ENCODE results near the gene WDR18. TPM values are rescaled to one million over a fixed set of nuclear protein-coding genes. Genes with fewer than 3 reads are reported as not detected.

Gene WDR18
- total and polyA plus RNA-seq, 2 of the 4 experiments (the other 2 are of a cell fraction), result 37.1 to 56.9 TPM

DNA sequence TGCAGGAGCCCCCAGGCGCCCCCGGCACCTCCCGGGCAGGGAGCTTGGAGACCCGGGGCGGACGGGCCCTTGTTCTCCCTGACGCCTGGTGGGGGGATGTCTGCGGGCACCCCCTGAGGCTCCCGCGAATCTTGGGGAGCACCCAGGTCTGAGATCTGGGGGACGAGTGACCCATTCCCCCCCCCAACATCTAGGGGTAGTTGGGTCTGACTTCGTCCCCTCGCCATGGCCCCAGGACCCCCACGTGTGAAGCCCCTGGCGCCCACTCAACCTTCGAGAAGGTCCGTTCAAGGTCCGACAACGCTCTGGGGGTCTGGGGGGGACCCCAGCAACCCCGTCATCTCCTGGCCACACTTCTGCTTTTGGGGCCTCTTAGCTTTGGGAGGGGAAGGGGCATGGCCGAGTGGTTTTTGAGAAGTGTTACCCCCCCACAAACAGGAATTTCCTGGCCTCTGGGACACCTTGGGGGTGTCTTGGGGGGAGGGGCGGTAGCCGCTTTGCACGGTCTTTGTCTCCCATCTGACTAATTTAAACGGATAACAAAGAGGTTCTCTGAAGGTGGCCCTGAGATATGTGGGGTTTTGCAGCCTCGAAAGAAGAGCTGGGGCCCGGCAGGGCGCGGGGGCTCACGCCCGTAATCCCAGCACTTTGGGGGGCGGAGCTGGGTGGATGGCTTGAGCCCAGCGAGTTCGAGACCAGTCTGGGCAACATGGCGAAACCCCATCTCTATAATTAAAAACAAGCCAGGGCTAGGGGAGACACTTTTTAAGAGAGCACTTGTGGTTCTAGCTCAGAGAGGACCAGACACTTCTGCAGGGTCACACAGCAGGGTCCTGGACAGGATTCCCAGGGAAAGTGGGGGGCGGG, 42.9 kb downstream of the WDR18 start:
- H2AK5ac ChIP-seq (ENCODE audit: low read depth, low read length), result peak overlapping the region; percentile 89
- H4K20me1 ChIP-seq (ENCODE audit: insufficient read depth, low read length), result peaks cover 52% of the 10 kb centered on the region
- BruUV-seq (replicated peaks), result TSS peak; percentile 96
- POLR2A ChIA-PET (ENCODE audit: unreplicated experiment), result interaction anchor here (0.6 to 1.5 kb wide), 7 partner anchors 8 to 112 kb away, joined by 3 to 10 read pairs (median 3); partner anchors contain the start of gene ABCA7
- H4K91ac ChIP-seq (ENCODE audit: insufficient read depth, low read depth, low read length), result peak overlapping the region; percentile 95
- peak overlapping the region; percentile 97 for H3K4ac ChIP-seq (ENCODE audit: low read depth, low read length)
- CTCF ChIA-PET, result no interaction called here
- peak overlapping the region; percentile 93 for H3K4me3 ChIP-seq (ENCODE audit: insufficient read depth, low read depth, low read length)
- H3K9me3 ChIP-seq (ENCODE audit: control insufficient read depth, insufficient read depth, low read length), result no peaks in the 10 kb centered on the region
- intact Hi-C loops (cut with micrococcal nuclease) (loop anchor here (5.0 kb wide), 1 partner anchor 75 kb away; the partner anchor contains the start of gene GPX4), in situ Hi-C loops (cut with MboI; ENCODE audit: low sequenced_read_pairs) (no loop called here), dilution Hi-C loops (cut with HindIII; ENCODE audit: low sequenced_read_pairs, unreplicated experiment) (no loop called here)
- H3K9ac ChIP-seq (ENCODE audit: low read depth, low read length), result peak overlapping the region; percentile 98
- H3K79me1 ChIP-seq (ENCODE audit: low read depth in 1 of 2, low read length in 2 of 2), result peaks cover 0 to 22% of the 10 kb centered on the region in 2 experiments; a peak in 3 of 4 replicates
- peak overlapping the region; percentile 97 for H3K56ac ChIP-seq (ENCODE audit: extremely low read depth, insufficient read depth, low read length)
- peak overlapping the region; percentile 30; the same call in 1 of the 3 replicates for H2BK15ac ChIP-seq (ENCODE audit: low read depth, low read length)
- H2BK5ac ChIP-seq (ENCODE audit: low read depth, low read length, poor library complexity, severe bottlenecking), result peak overlapping the region; percentile 81
- peak; percentile 0; the same call in 1 of the 2 replicates for ATAC-seq (ENCODE audit: low read depth)
- DNase-seq, result no peak
- H2BK20ac ChIP-seq (ENCODE audit: low read depth, low read length), result no peak overlapping the region
- H2AFZ ChIP-seq (replicated peaks; ENCODE audit: low read length, poor library complexity), result peak overlapping the region; percentile 93
- H4K5ac ChIP-seq (ENCODE audit: low read depth, low read length), result peak overlapping the region; percentile 58
- peak overlapping the region; percentile 97 for H3K14ac ChIP-seq (replicated peaks; ENCODE audit: low read depth, low read length)
- peak overlapping the region; percentile 95 for H3K23ac ChIP-seq (ENCODE audit: low read depth, low read length)
- H4K8ac ChIP-seq (ENCODE audit: low read depth in 2 of 2, low read length in 2 of 2), result peak overlapping the region; percentile 92 to 100
- H3K4me2 ChIP-seq (ENCODE audit: low read depth, low read length), result peak overlapping the region; percentile 92
- H2BK120ac ChIP-seq (ENCODE audit: low read depth, low read length), result peak overlapping the region; percentile 74
- peaks cover 16% of the 10 kb centered on the region for H3K4me1 ChIP-seq (ENCODE audit: control insufficient read depth, insufficient read depth, low read length)
- peaks cover 23% of the 10 kb centered on the region for H3K36me3 ChIP-seq (ENCODE audit: control insufficient read depth, insufficient read depth, low read length)
- peak overlapping the region; percentile 100 for H2AK9ac ChIP-seq (replicated peaks; ENCODE audit: low read depth, low read length, poor library complexity)
- H3K27ac ChIP-seq (ENCODE audit: insufficient read depth, low read length), result peak overlapping the region; percentile 99
- peak overlapping the region; percentile 88 for H3K18ac ChIP-seq (ENCODE audit: low read depth, low read length)
- no peaks in the 10 kb centered on the region for H3K27me3 ChIP-seq (ENCODE audit: control insufficient read depth, insufficient read depth, low read length)
- no CpG with 5 or more reads among the region's 36 CpGs for WGBS, 2 experiments (ENCODE audit: extremely low coverage in 2 of 2, insufficient read length in 1 of 2)
- H3K9me1 ChIP-seq (ENCODE audit: insufficient read depth, low read length), result peaks cover 8% of the 10 kb centered on the region; the same call in 1 of the 2 replicates
- TF ChIP-seq MAFK (IDR thresholded peaks at IDR 0.05; ENCODE audit: low read depth, low read length), result no peak
- no peak for TF ChIP-seq FOS (IDR thresholded peaks at IDR 0.05; ENCODE audit: low read depth, low read length)
- TF ChIP-seq, protein P1, sequence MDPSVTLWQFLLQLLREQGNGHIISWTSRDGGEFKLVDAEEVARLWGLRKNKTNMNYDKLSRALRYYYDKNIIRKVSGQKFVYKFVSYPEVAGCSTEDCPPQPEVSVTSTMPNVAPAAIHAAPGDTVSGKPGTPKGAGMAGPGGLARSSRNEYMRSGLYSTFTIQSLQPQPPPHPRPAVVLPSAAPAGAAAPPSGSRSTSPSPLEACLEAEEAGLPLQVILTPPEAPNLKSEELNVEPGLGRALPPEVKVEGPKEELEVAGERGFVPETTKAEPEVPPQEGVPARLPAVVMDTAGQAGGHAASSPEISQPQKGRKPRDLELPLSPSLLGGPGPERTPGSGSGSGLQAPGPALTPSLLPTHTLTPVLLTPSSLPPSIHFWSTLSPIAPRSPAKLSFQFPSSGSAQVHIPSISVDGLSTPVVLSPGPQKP (IDR thresholded peaks at IDR 0.05; ENCODE audit: borderline replicate concordance, low read depth, low read length), result no peak
- no peak for TF ChIP-seq BHLHE40 (IDR thresholded peaks at IDR 0.05; ENCODE audit: low read depth, low read length)
- TF ChIP-seq CEBPB (IDR thresholded peaks at IDR 0.05; ENCODE audit: low read depth, low read length), result no peak
- TF ChIP-seq RFX5 (IDR thresholded peaks at IDR 0.05; ENCODE audit: low read depth, low read length), result no peak
- no peak for TF ChIP-seq POLR2A (IDR thresholded peaks at IDR 0.05; ENCODE audit: low read depth, low read length)
- no peak for TF ChIP-seq SMC3 (IDR thresholded peaks at IDR 0.05; ENCODE audit: low read depth, low read length)
- TF ChIP-seq MXI1 (IDR thresholded peaks at IDR 0.05; ENCODE audit: borderline replicate concordance, low read depth, low read length), result no peak
- TF ChIP-seq CHD1 (IDR thresholded peaks at IDR 0.05; ENCODE audit: low read depth, low read length), result no peak
- TF ChIP-seq, protein P2, sequence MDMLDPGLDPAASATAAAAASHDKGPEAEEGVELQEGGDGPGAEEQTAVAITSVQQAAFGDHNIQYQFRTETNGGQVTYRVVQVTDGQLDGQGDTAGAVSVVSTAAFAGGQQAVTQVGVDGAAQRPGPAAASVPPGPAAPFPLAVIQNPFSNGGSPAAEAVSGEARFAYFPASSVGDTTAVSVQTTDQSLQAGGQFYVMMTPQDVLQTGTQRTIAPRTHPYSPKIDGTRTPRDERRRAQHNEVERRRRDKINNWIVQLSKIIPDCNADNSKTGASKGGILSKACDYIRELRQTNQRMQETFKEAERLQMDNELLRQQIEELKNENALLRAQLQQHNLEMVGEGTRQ (IDR thresholded peaks at IDR 0.05; ENCODE audit: low read depth, low read length), result no peak
- no peak for TF ChIP-seq NFE2L2 (IDR thresholded peaks at IDR 0.05; ENCODE audit: low read depth, low read length)
- no peak for TF ChIP-seq RAD21 (IDR thresholded peaks at IDR 0.05; ENCODE audit: low read length)
- TF ChIP-seq CTCF (conservative IDR thresholded peaks at IDR 0.05; ENCODE audit: low read depth, low read length), result no peak
